GM21825 (cell line): ENCODE results near the gene OSBPL9.
A peak's percentile ranks its signal among the peaks of the same experiment; 100 is the strongest.
"Not testable (repeated sequence)": the region's sequence is repeated elsewhere in the genome, so short reads cannot be mapped to it uniquely, and the experiment has no call there.

Source experiments
- ATAC-seq: cut with Tn5 transposase; IDR thresholded peaks from one replicate; pipeline ENCODE4 v1.9.1; 2021; ENCODE audit warnings: mild to moderate bottlenecking, moderate library complexity; ENCODE audit not compliant: unreplicated experiment

OSBPL9 gene

GRCh38 chr1:51701782-51702181, 84.9 kb downstream of the OSBPL9 start:
- ATAC-seq: not testable (repeated sequence)

GRCh38 chr1:51702220-51702619, 85.3 kb downstream of the OSBPL9 start:
- ATAC-seq: not testable (repeated sequence)

- ATAC-seq: no peak
Observed at GRCh38 chr1:51705035-51705434, 88.1 kb downstream of the OSBPL9 start.

- ATAC-seq: no peak
Observed at GRCh38 chr1:51708911-51709760, 92.2 kb downstream of the OSBPL9 start.

- ATAC-seq: no peak
Observed at GRCh38 chr1:51709951-51710350, 93.1 kb downstream of the OSBPL9 start.

GRCh38 chr1:51712590-51712989, 95.7 kb downstream of the OSBPL9 start:
- no peak for ATAC-seq

- no peak for ATAC-seq
Observed at GRCh38 chr1:51714374-51715019, 97.6 kb downstream of the OSBPL9 start.

GRCh38 chr1:51715369-51715768, 98.5 kb downstream of the OSBPL9 start:
- ATAC-seq: no peak

- ATAC-seq: no peak
Observed at GRCh38 chr1:51716746-51717145, 99.9 kb downstream of the OSBPL9 start.

- ATAC-seq: no peak
Observed at GRCh38 chr1:51717842-51718241, 101.0 kb downstream of the OSBPL9 start.

GRCh38 chr1:51719146-51719545, 102.3 kb downstream of the OSBPL9 start:
- no peak for ATAC-seq

GRCh38 chr1:51724797-51725196, 107.9 kb downstream of the OSBPL9 start:
- ATAC-seq: no peak

- no peak for ATAC-seq
Observed at GRCh38 chr1:51726051-51726450, 109.2 kb downstream of the OSBPL9 start.

- ATAC-seq: no peak
Observed at GRCh38 chr1:51726544-51727225, 109.8 kb downstream of the OSBPL9 start.

- no peak for ATAC-seq
Observed at GRCh38 chr1:51727366-51727765, 110.5 kb downstream of the OSBPL9 start.

- no peak for ATAC-seq
Observed at GRCh38 chr1:51728611-51729155, 111.8 kb downstream of the OSBPL9 start.

- peak; percentile 86 for ATAC-seq
Observed at GRCh38 chr1:51729156-51729823, 112.4 kb downstream of the OSBPL9 start.

GRCh38 chr1:51729824-51730301, 113.0 kb downstream of the OSBPL9 start:
- ATAC-seq: peak; percentile 26

GRCh38 chr1:51731998-51732397, 115.1 kb downstream of the OSBPL9 start:
- no peak for ATAC-seq

GRCh38 chr1:51732701-51733425, 116.0 kb downstream of the OSBPL9 start:
- no peak for ATAC-seq
